Ovary (tissue), 9 donors: ENCODE results near the gene MRPL41. TPM values are rescaled to one million over a fixed set of nuclear protein-coding genes. Genes with fewer than 3 reads are reported as not detected.
A peak's percentile ranks its signal among the peaks of the same experiment; 100 is the strongest.

Experiments used
- DNase-seq, 5 donors: peaks; one replicate each; pipeline ENCODE4 v3.0.0-alpha.2; 2019 to 2020
- H3K27ac ChIP-seq, 2 donors: fragments of 200-600 bp; one replicate each; pipeline versions ENCODE4 v1.5.1 to v1.8.0; 2019 to 2022
- H3K27me3 ChIP-seq: fragments of 200-600 bp; one replicate; pipeline ENCODE4 v1.8.0; 2022
- H3K36me3 ChIP-seq: fragments of 200-600 bp; sonication (generic); one replicate; pipeline ENCODE4 v1.5.1; 2019
- H3K4me1 ChIP-seq: one replicate; pipeline ENCODE4 v1.8.1; 2013; ENCODE audit warnings: mild to moderate bottlenecking, moderate library complexity; ENCODE audit not compliant: insufficient read depth
- H3K4me3 ChIP-seq: fragments of 200-600 bp; sonication (generic); one replicate; pipeline ENCODE4 v1.5.1; 2017
- H3K9me3 ChIP-seq, 2 donors: fragments of 200-600 bp in 1 of 2; sonication (generic) in 1 of 2; one replicate each; pipeline versions ENCODE4 v1.5.1 to v1.8.1; 2013 to 2019; ENCODE audit warnings: mild to moderate bottlenecking in 1 of 2, moderate library complexity in 1 of 2
- CTCF ChIP-seq, 3 donors: fragments of 450-650 bp in 2 of 3; fragments of 200-600 bp in 1 of 3; IDR thresholded peaks; one replicate each; pipeline versions ENCODE4 v1.5.1 to v1.8.0; 2016 to 2022; ENCODE audit warnings: antibody characterized with exemption in 3 of 3, mild to moderate bottlenecking in 1 of 3
- EP300 ChIP-seq: sonication (generic); formaldehyde crosslinking; IDR thresholded peaks from one replicate; pipeline ENCODE4 v1.6.1; 2017; ENCODE audit warnings: antibody characterized with exemption
- POLR2A ChIP-seq: fragments of 450-650 bp; IDR thresholded peaks from one replicate; pipeline ENCODE4 v1.6.1; 2017; ENCODE audit warnings: antibody characterized with exemption, mild to moderate bottlenecking, moderate library complexity
- WGBS, 3 donors: extraction: QIAGEN DNeasy Blood & Tissue Kit in 1 of 3; methylation state at CpG; one replicate each; pipeline versions ENCODE4 v1.1.5 to v1.1.7; 2013 to 2017; 5-methylcytosine and 5-hydroxymethylcytosine counted together
- intact Hi-C, 4 donors: fragments of 100-400 bp; cut with DNase I; formaldehyde crosslinking; loops; one replicate each; pipeline versions ENCODE4 v1.11.0 to v1.15.1; 2022 to 2023
- polyA plus RNA-seq, 2 donors: library from polyadenylated mRNA; stranded (reverse); fragments of 200-250 nt in 1 of 2; fragments of 350-450 nt in 1 of 2; fragmentation: Illumina TruSeq in 1 of 2; extraction: RNeasy Lipid Tissue Mini Kit (QIAGEN cat#74804) in 1 of 2; gene quantifications; one replicate each; pipeline ENCODE4 v1.2.3, GENCODE V29; 2013 to 2014
- total RNA-seq, 7 donors: library from RNA; depleted of rRNA in 2 of 7; stranded (reverse); fragments of >200 nt in 2 of 7; fragmentation: NEBNext Ultra II Directional in 3 of 7; extraction: Animal tissue kit (Norgen Biotek cat#: 25700) in 3 of 7; gene quantifications; one replicate each; pipeline versions ENCODE4 v1.1.0 to v1.2.4, GENCODE V29; 2016 to 2023
- donor health status: DM: no; HTN: no; CAD: no; lungs with moderate emphysema.
- donor health status: DM: no; HTN: no; CAD: no.
- donor health status: Bipolar disorder and iron deficiency.
- donor health status: DM: yes; HTN: yes; CAD: no.
- donor health status: DM: no; HTN: no; CAD: no.
- donor health status: DM: yes; HTN: yes; CAD: no.

Gene MRPL41
- total and polyA plus RNA-seq, 9 donors = 1.0 to 61.9 (median 48.3) TPM

GRCh38 chr9:137586854-137587253 is 35.2 kb downstream of the MRPL41 start:
- H3K4me3 ChIP-seq = no peak overlapping the region
- no peaks in the 10 kb centered on the region for H3K27me3 ChIP-seq
- H3K4me1 ChIP-seq = peaks cover 9% of the 10 kb centered on the region
- no peaks in the 10 kb centered on the region for H3K36me3 ChIP-seq
- WGBS, 3 donors = 88 to 92% (median 90%) methylated on average over 14 of the region's 14 CpGs
- TF ChIP-seq POLR2A = no peak
- TF ChIP-seq EP300 = no peak
- TF ChIP-seq CTCF (IDR thresholded peaks at IDR 0.05) = no peak
- intact Hi-C loops = no loop called here
- no peak overlapping the region for H3K27ac ChIP-seq
- no peak for DNase-seq
- H3K9me3 ChIP-seq = no peaks in the 10 kb centered on the region

DNA sequence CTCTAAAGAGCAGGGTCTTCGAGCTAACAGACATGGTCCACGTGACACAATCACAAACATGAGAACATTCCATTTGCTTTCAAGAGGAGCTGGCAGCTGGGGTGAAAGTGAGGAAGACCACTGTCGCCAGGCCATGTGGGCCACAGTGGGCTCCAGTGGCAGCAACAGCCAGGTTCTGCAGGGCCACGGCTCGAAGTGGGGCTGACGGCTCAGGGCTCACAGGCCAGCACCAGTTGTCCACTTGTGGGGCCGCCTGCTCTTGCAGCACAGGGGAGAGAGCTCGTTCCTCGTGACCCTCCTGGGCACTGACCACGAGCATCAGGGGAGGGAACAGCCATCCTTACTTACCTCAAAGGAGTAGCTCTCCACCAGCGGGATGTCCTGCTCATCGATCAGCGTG is 36.6 kb downstream of the MRPL41 start:
- DNase-seq = no peak
- Histone ChIP-seq H3K4me3 (no peak overlapping the region), H3K27me3 (no peaks in the 10 kb centered on the region), H3K4me1 (peaks cover 9% of the 10 kb centered on the region), H3K36me3 (no peaks in the 10 kb centered on the region), H3K27ac (no peak overlapping the region), H3K9me3 (no peaks in the 10 kb centered on the region)
- 79 to 85% (median 85%) methylated on average over 13 of the region's 13 CpGs for WGBS, 3 donors
- TF ChIP-seq CTCF (IDR thresholded peaks at IDR 0.05) (no peak), POLR2A (no peak), EP300 (no peak)
- intact Hi-C loops = no loop called here

DNA sequence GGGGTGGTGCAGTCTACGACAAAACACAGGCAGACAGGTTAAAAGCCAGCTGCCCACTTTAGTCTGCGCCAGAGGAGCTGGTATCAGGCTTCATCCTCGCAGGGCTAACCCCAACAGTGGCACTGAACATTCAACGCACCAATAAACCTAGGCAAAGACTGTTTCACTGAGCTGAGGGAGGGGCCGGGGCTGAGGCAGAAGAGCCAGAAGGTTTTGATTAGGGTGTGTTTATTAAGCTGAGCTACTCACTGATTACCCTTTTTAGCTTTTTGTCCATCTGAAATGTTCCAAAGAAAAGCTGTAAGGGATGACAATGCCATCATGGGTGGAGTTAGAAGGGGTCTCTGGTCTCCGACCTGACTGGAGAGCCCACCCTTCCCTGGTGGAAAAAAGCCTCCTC is 37.2 kb downstream of the MRPL41 start:
- Histone ChIP-seq H3K27me3 (no peaks in the 10 kb centered on the region), H3K27ac (no peak overlapping the region), H3K4me1 (peaks cover 9% of the 10 kb centered on the region), H3K4me3 (no peak overlapping the region), H3K9me3 (no peaks in the 10 kb centered on the region), H3K36me3 (no peaks in the 10 kb centered on the region)
- WGBS, 3 donors = 77 to 83% (median 81%) methylated on average over 6 of the region's 6 CpGs
- intact Hi-C loops = no loop called here
- TF ChIP-seq POLR2A (no peak), EP300 (no peak), CTCF (IDR thresholded peaks at IDR 0.05) (no peak)
- no peak for DNase-seq

- Histone ChIP-seq H3K27ac (no peak overlapping the region), H3K27me3 (no peaks in the 10 kb centered on the region), H3K4me3 (peak overlapping the region; percentile 56), H3K4me1 (peaks cover 9% of the 10 kb centered on the region), H3K9me3 (no peaks in the 10 kb centered on the region), H3K36me3 (no peaks in the 10 kb centered on the region)
- intact Hi-C loops = no loop called here
- TF ChIP-seq CTCF (IDR thresholded peaks at IDR 0.05) (no peak), EP300 (no peak), POLR2A (no peak)
- WGBS, 3 donors = 4 to 17% (median 7%) methylated on average over 29 to 58 of the region's 58 CpGs
- DNase-seq = no peak
These were observed 37.9 kb downstream of the MRPL41 start for GRCh38 chr9:137589441-137590122.
